Fibroblast of skin of right biceps (primary cell): ENCODE measurements around the gene AFF4.
"Not testable (repeated sequence)": the region's sequence is repeated elsewhere in the genome, so short reads cannot be mapped to it uniquely, and the experiment has no call there.

Experiments used
- DNase-seq: peaks from one replicate; pipeline ENCODE4 v3.0.0-alpha.2; 2013

AFF4 gene

GRCh38 chr5:132963171-132964104 lies at the start of gene AFF4:
Gene AFF4 (minus strand): TSS chr5:132963634. CDS start chr5:132937189, 26,445 bp downstream.
- peak; percentile 96 for DNase-seq

- not testable (repeated sequence) for DNase-seq
Observed at GRCh38 chr5:133008455-133008854, 45.0 kb upstream of the AFF4 start.

GRCh38 chr5:133006653-133007052 lies 43.2 kb upstream of the AFF4 start:
- DNase-seq = no peak

GRCh38 chr5:132999246-132999645 lies 35.8 kb upstream of the AFF4 start:
- DNase-seq = no peak

GRCh38 chr5:132998556-132998955 lies 35.1 kb upstream of the AFF4 start:
- DNase-seq = no peak

- DNase-seq = no peak
Observed at GRCh38 chr5:132996307-132996706, 32.9 kb upstream of the AFF4 start.

- DNase-seq = no peak
Observed at GRCh38 chr5:132987531-132988408, 24.3 kb upstream of the AFF4 start.

- DNase-seq = not testable (repeated sequence)
Observed at GRCh38 chr5:132982971-132983370, 19.5 kb upstream of the AFF4 start.

GRCh38 chr5:132981288-132981687 lies 17.9 kb upstream of the AFF4 start:
- no peak for DNase-seq

- no peak for DNase-seq
Observed at GRCh38 chr5:132979976-132980375, 16.5 kb upstream of the AFF4 start.

- DNase-seq = peak; percentile 16
Observed at GRCh38 chr5:132979367-132979940, 16.0 kb upstream of the AFF4 start.

- DNase-seq = no peak
Observed at GRCh38 chr5:132976852-132977251, 13.4 kb upstream of the AFF4 start.

- DNase-seq = not testable (repeated sequence)
Observed at GRCh38 chr5:132972436-132972828, 9.0 kb upstream of the AFF4 start.

GRCh38 chr5:132971483-132972435 lies 8.3 kb upstream of the AFF4 start:
- DNase-seq = peak; percentile 72

- no peak for DNase-seq
Observed at GRCh38 chr5:132965120-132965519, 1.7 kb upstream of the AFF4 start.

- DNase-seq = peak; percentile 67
Observed at GRCh38 chr5:132962429-132963021, 909 bp downstream of the AFF4 start.

GRCh38 chr5:132961887-132962286 lies 1.5 kb downstream of the AFF4 start:
- peak; percentile 73 for DNase-seq

- DNase-seq = peak; percentile 21
Observed at GRCh38 chr5:132961123-132961815, 2.2 kb downstream of the AFF4 start.

GRCh38 chr5:132956166-132956799 lies 7.2 kb downstream of the AFF4 start:
- not testable (repeated sequence) for DNase-seq

- no peak for DNase-seq
Observed at GRCh38 chr5:132953710-132954109, 9.7 kb downstream of the AFF4 start.
